Fibroblast of skin of scalp (primary cell): ENCODE measurements around the gene ATG10.
"Not testable (repeated sequence)": the region's sequence is repeated elsewhere in the genome, so short reads cannot be mapped to it uniquely, and the experiment has no call there.

Experiments
- DNase-seq: peaks from one replicate; pipeline ENCODE4 v3.0.0-alpha.2; 2013

ATG10 gene

DNA sequence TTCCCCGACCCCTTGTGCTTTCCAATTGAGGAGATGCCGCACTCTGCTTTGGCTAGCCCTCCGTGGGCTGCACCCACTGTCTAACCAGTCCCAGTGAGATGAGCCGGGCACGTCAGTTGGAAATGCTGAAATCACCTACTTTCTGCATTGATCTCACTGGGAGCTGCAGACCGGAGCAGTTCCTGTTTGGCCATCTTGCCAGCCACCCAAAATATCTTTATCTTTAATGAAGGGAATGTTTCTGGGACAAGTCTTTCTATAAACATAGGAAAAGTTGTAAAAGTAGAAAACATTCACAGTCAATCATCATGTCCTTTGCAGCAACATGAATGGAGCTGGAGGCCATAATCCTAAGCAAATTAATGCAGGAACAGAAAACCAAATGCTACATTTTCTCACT is 158.8 kb downstream of the ATG10 start:
- DNase-seq = no peak

DNA sequence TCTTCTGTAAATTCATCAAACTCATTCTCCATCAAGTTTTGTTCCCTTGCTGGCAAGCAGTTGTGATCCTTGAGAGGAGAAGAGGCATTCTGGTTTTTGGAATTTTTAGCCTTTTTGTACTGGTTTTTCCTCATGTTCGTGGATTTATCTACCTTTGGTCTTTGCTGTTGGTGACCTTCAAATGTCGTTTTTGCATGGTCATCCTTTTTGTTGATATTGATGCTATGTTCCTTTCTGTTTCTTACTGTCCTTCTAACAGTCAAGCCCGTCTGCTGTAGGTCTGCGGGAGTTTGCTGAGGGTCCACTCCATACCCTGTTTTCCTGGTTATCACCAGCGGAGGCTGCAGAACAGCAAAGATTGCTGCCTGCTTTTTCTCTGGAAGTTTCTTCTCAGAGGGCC is 165.4 kb downstream of the ATG10 start:
- no peak for DNase-seq

DNA sequence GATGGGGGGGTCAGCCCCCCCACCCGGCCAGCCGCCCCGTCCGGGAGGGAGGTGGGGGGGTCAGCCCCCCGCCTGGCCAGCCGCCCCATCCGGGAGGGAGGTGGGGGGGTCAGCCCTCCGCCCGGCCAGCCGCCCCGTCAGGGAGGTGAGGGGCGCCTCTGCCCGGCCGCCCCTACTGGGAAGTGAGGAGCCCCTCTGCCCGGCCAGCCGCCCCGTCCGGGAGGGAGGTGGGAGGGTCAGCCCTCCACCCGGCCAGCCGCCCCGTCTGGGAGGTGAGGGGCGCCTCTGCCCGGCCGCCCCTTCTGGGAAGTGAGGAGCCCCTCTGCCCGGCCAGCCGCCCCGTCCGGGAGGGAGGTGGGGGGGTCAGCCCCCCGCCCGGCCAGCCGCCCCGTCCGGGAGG is 168.0 kb downstream of the ATG10 start:
- DNase-seq = not testable (repeated sequence)

DNA sequence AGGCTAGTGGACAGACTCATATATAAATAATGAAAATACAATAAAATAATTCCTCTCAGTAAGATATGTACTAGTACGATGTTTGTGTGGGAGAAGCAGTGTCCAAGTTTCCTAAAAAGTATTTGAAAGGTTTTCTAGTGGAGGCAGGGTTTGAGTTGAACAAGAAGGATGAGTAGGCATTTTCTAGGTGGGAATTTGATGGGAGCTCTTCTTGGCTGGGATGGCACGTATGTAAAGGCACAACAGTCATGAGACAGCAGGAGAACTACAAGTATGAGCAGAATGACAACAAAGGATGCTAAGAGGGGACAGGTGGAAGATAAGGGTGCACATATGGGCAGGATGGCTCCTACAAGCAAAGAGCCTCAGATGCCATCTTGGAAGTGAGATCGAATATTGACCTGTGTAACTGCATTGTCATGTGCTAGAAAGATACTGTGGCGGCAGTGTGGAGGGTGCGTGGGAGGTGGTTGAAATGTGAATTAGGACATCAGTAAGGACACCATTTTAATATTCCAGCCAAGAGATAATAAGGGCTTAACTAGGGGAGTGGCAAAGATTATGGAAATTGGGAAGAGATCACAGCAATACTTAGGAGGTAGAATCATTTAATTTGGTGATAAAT is 170.5 kb downstream of the ATG10 start:
- no peak for DNase-seq

DNA sequence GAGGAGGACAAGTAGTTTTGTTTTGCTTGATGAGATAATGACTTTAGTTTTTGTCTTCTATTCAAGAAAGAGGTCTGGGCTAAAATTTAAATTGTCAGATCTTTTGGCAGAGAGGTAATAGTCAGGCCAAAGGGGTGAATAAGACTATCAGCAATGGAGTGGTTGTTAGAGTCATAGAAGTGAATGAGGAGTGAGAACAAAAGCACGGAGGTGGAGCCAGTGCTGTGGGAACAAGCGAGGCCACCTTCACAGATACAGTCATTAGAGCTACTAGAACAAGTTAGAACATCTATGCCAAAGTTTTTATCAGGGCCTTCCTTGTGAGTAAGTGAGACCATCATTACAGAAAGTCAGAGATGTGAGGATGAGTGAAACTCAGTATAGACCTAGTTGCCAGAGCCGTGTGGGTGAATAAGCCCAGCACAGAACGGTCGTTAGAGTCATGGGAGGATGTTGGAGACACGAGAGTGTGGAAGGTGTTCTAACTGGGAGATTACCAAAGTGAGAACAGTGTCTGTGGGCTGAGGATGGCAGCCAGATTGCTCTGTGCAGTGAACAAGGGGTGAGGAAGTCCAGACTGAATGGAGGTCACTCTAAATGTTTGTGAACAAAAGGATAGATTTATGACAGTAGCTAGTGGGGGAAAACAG is 171.2 kb downstream of the ATG10 start:
- DNase-seq = no peak

DNA sequence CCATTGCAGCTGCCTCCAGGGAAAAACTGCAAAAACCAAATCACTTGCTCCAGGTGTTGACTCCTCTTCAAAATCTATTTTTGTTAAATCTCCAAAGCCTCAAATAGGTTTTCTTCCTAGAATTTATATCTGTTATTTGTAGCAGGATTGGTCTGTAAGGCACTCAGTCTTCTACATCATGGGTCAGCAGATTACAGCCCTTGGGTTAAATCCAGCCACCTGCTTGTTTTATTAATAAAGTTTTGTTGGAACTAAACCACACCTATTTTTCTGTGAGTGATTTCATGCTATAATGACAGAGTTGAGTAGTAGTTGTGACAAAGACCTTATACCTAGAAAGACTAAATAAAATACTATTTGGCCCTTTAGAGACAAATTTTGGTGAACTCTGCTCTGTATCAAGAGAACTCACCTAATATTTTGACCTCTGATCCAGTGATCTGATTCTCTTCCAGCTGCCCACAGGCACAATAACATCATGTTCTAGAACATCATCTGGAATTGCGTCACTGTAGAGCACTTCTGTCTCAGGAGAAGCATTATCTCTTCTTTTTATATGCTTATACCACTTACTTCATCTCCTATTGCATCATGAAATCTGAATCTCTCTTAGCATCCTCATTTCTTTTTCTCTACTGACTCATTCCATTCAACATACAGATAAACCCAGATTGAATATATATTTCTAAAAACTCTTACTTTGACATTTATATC is 176.2 kb downstream of the ATG10 start:
- DNase-seq = no peak

DNA sequence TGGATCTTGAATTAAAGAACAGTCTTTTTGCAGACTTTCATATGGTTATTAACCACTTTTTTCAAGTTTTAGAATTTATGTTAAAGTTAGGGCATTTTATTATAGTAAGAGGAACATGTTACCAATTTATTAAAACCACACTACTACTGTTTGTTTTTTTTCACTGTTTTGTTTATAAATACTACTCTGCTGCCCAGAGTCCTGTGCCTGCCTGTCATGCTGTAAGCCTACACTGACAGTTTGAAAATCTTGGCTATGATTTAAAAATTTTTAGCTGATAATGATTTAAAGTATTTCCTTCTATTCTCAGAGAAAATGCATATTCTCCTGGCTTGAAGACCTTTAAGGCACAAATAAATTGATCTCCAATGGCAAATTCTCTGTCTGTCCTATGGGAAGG is 177.6 kb downstream of the ATG10 start:
- no peak for DNase-seq

DNA sequence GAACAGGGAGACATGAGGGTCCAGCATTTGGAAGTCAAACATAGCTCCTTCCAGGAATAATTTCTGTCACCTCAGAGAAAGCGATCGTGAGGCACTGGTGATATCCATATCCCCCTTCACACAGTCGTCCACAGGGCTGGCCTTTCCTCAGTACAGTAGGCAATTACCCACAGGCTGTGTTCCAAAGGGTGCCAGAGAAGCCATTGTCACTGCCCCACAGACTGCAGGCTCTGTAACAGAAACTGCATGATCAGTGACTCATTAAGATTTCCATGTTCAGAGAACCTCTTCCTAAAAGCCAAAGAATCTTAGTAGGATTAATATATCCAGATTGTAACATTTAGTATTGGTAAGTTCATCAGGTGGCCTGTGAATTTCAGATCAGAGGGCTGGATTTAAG is 178.7 kb downstream of the ATG10 start:
- DNase-seq = no peak

DNA sequence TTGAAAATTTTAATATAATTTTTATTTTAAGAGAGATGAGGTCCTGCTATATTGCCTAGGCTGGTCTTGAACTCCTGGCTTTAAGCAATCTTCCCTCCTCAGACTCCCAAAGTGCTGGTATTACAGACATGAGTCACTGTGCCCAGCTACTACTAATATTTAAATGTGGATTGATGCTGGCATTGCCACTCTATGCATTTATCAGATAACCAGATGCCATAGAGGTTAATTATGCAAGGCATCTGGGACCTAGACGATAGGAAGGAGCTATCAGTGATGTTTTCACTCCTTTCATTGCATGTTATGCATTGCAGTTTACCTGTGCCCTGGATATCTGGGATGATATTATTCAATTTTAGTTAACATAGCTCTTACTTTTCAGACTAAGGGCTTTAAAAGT is 179.4 kb downstream of the ATG10 start:
- DNase-seq = no peak

DNA sequence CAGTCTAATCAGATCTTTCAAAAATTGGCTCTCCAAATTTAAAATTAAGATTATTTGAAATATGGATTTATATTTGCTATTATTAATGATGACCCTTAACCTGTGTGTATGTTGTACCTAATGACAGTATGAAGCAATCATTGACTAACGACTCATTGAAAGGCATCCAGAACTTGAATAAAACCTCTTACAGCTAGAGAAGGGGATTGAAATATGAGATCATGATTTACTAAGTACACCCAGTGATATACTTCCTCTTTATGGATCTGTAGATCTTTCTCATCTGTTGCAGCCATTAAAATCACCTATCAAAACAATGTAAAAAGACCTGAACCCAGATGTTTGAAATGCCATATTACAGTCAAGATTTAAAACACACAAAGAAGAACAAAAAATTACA is 179.8 kb downstream of the ATG10 start:
- no peak for DNase-seq

DNA sequence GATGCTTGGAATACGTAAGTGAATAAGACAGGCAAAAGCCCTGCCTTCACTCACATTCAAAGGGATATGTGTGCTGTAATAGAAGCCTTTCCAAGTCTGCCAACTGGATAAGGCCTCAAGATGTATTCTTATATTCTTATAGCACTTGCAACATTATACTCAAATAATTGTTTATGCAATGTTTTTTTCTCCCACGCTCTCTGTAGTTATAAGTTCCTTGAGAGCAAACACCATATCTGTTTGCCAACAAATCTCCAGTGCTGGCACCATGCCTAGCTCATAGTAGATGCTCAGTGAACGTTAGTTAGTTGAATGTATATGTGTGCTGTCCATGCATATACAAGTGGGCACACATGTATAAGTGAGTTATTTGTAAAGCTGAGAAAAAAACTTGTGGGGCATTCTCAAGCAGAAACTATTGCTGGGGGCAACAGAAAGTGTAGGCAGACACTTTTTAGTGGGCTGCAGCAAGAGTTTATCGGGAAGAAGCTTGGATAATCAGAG is 181.2 kb downstream of the ATG10 start:
- DNase-seq = no peak

DNA sequence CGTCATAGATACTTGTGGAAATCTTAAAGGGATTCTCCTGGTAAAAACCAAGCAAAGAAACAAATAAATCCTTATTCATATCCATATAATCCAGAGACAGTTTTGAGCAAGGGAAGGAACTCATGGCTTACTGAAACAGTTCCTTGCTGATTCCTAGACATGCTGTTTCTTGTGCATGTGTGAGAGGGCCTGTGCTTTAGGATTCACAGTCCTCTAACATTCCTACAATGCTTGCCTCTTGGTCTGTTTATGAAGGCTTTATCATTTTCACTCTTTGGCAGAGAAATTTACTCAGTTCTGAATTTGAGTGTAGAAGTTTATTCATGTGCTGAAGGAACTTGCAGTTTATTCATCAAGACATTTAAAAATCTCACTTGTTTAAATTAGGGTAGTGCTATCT is 183.0 kb downstream of the ATG10 start:
- DNase-seq = no peak

DNA sequence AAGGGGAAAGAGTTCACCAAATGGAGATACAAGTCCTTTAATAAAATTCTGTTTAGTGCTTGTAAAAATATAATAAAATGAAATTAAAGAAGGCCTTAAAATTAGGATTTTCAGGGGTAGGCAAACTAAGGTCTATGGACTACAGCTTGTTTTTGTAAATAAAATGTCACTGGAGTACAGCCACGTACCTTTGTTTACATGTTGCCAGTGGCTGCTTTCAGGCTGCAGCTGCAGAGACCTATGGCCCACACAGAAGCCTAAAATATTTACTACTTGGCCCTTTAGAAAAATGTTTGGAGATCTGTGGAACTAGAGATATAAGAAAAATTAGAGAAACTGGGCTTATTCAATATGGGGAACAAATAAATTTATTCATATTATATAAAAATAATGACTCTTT is 183.5 kb downstream of the ATG10 start:
- DNase-seq = no peak

DNA sequence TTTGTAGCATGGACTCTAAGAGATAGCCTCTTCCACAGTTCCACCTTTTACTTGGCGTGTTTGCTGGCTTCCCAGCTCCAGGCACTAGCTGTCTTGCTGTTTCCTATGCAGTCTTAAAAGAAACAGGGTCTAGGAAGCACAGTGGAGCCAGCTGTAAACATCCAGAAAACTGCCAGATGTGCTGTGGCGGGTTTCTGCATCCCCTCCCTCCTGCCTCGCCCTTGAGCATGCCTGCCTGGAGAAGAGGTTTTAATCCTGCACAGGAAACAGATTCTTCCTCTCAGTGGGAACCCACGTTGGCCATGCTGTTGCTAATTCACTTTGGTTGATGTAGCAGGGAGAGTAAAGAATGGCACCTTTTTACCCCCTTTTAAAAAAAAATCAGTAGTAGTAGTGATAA is 185.1 kb downstream of the ATG10 start:
- DNase-seq = no peak

DNA sequence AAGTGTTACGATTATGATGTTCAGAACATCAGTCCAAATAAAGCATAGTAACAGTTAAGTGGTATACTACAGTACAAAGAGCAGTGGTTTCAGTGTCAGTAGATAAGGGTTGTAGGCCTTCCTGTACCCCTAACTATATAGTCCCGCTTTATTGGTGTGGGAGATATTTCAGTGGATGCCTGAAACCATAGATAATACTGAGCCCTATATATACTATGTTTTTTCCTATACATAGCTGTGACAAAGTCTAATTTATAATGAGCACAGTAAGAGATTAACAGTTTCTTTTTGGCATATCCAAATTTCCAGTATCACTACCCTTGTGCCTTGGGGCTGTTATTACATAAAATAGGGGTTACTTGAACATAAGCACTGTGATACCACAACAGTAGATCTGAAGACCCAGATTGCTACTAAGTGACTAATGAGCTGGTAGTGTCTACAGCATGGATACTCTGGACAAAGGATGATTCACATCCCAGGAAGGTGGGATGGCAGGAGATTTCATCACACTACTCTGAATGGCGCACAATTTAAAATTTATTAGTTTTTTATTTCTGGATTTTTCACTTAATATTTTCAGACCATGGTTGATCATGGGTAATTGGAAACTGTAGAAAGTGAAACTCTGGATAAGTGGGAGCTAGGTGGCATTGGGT is 187.1 kb downstream of the ATG10 start:
- peak; percentile 83 for DNase-seq

DNA sequence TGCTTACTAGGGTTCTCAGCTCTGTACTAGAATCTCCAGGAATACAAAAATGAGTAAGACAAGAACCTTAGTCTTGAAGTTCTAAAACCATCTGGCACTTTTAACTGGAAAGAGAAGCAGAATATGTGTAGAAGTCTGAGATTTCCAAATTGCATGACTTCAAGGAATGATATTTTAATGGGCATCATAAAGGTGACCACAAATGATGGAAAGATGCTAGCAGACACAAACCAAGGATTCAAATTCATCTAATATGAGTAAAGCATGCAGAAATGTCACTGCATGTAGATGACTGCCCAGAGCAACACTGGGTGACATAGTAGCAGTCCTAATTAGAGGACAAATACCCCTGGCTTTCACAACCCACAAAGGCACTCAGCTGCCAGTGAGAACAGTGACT is 189.1 kb downstream of the ATG10 start:
- no peak for DNase-seq

DNA sequence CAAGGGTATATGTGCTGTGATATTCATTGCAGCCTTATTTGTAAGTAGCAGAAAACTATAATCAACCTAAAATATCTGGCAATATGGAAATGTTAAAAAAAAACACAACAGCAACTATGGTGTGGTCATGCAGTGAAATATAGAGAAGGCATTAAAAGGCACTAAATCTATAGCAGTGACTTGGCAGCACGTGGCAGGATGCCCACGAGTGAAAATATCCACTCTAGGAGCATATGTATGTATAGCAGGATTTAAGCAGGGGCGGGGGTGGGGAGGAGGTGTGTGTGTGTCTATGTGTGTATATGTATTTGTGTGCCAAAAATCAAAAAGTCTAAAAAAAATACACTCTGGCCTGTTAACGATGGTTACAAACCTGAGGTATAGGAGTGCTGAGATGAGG is 190.8 kb downstream of the ATG10 start:
- DNase-seq = no peak

DNA sequence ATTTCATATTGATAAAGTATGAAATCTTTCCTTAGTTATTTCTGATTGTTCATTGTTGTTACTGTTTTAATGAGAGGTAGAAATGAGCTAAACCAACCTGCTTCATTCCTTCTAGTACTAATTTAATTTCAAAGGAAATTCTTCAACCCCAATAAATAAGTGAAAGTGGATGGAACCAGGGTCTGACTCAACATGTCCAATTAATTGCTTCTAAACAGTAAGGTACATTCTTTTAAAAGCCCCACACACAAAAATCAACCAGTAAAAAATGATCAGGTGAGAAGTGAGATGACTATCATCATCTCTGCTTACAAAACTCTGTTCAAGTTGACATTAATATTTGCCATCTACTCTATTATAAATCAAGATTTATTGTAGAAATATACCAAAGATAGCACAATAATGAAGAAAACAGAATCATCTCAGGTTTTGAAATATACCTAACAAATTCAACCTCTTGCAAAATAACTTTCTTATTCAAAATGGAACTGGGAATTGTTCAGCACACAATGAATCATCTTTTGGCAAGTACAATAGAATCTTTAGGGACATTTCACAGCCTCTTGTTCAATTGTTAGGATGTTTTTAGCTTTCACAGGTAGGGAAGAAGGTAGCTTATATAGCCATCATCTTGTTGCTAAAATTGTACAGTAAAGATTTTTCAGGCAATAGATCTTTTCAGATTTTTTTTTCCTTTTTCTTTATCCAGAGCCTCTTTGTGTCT is 191.8 kb downstream of the ATG10 start:
- no peak for DNase-seq

DNA sequence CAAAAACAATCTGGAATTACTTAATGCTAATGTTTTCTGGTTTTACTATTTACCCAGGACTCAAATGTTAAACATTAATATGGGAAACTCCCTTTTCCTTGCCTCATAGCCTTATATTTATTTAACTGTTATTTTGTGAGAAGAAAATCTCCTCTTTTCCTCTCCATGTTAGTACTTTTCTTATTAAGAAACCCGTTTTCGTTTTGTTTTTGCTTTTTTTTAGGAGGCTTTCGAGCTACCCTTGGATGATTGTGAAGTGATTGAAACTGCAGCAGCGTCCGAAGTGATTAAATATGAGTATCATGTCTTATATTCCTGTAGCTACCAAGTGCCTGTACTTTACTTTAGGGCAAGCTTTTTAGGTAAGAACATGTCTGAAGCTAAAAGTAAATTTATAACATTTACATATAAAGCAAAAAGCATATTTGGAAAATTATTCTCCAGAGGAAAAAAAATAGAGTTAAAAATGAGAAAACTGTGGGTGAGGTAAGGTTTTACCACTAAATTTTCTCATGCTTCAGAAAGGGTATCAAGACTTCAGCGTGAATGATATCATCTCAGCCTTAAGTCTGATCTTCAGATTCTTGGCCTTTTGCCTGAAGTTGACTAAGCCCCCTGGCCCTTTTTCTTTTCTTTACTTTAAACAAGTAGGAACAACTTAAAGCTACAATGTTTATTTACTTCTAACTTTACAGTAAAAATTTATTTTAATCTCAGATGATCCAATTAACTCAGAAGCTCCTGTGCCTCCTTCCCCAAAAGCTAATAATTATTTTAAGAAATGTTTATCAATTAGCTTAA is 192.6 kb downstream of the ATG10 start:
- peak; percentile 86 for DNase-seq

DNA sequence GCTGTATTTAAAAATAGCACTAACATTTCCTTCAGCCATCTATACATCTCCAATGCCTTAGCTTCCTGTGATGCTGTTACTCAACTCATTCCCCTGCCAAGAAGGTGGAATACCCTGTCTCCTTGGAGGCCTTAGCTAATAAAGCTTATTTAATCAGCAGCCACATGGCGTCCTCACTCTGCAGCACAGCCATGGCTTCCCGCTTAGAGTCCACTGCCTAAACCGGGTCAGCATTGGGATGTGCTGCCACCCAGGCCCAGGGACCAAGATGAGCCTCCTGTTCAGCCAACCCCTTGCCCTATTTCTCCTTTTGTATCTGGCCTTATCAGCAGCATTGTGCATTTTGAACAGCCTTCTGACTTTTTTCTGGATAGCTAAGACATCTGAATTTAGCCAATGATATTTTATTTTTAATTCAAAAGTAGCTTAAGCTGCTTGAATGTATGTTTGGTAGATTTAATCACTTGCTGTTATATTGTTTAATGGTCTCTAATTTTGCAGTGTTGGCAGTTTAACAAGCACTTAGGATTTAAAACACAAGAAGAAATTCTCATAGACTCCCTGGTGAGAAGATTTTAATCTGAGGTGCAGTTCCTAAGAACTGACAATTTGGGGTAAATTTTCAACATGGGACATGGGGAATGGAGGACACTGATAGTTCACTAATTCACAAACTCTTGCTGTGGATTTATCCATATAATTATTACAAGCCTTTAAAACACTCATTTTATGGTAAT is 193.3 kb downstream of the ATG10 start:
- peak; percentile 56 for DNase-seq
